Endometrium (tissue), 2 donors: ENCODE data around the gene NLRC4.
"Not testable (repeated sequence)": the region's sequence is repeated elsewhere in the genome, so short reads cannot be mapped to it uniquely, and the experiment has no call there.

ENCODE experiments used
- FAIRE-seq: peaks from 2 replicates; lab custom pipeline; 2012; peaks lifted over from hg19 to GRCh38; lab: Jason Lieb, UNC
- donor health status: control.
- donor health status: control.

NLRC4 gene, protein sequence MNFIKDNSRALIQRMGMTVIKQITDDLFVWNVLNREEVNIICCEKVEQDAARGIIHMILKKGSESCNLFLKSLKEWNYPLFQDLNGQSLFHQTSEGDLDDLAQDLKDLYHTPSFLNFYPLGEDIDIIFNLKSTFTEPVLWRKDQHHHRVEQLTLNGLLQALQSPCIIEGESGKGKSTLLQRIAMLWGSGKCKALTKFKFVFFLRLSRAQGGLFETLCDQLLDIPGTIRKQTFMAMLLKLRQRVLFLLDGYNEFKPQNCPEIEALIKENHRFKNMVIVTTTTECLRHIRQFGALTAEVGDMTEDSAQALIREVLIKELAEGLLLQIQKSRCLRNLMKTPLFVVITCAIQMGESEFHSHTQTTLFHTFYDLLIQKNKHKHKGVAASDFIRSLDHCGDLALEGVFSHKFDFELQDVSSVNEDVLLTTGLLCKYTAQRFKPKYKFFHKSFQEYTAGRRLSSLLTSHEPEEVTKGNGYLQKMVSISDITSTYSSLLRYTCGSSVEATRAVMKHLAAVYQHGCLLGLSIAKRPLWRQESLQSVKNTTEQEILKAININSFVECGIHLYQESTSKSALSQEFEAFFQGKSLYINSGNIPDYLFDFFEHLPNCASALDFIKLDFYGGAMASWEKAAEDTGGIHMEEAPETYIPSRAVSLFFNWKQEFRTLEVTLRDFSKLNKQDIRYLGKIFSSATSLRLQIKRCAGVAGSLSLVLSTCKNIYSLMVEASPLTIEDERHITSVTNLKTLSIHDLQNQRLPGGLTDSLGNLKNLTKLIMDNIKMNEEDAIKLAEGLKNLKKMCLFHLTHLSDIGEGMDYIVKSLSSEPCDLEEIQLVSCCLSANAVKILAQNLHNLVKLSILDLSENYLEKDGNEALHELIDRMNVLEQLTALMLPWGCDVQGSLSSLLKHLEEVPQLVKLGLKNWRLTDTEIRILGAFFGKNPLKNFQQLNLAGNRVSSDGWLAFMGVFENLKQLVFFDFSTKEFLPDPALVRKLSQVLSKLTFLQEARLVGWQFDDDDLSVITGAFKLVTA

DNA sequence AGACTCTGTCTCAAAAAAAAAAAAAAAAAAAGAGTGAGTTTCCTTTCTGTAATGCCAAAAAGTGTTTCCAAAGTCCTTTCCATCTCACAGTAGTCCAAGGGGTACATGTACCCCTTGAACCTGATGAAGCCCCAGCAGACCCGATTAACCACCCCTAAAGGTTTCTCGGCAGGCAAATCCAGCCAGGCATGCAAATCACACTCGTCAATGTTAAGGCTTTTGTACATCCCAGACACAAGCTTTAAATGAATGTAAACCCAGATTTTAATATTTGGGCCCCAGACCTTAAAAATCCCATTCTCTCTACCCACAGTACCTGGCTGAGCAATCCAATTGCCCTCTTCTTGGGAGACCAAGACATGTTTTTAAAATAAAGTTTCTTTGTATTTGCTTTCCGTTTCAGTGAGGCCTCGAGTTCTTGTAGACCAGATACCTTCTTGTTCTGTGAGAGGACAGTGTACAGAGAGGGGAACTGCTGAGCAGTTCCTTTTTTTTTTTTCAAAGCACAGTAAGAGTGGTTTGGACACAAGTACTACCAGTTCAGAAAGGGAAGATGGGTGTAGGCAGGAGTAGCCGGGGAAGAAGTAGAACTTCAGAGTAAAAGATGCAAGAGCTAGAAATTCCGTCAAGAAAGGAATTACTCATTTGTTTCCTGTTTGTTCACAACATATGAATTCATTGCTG lies at the start of gene NLRC4:
NLRC4 (minus strand) TSS at position 465 of the 684 bp plus-strand sequence. CDS start 8,111 bp downstream, outside the sequence.
- no peak for FAIRE-seq

DNA sequence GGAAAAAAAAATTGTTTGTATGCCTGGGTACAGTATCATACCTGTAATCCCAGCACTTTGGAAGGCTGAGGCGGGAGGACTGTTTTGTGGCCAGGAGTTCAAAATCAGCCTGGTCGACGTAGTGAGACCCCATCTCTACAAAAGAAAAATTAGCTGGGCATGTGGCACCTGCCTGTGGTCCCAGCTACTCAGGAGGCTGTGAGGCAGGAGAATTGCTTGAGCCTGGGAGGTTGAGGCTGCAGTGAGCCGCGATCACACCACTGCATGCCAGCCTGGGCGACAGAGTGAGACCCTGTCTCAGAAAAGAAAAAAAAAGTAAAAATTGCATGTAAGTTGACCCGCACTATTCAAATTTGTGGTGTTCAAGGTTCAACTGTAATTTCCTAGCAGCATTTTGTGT lies 45.9 kb upstream of the NLRC4 start:
- no peak for FAIRE-seq

DNA sequence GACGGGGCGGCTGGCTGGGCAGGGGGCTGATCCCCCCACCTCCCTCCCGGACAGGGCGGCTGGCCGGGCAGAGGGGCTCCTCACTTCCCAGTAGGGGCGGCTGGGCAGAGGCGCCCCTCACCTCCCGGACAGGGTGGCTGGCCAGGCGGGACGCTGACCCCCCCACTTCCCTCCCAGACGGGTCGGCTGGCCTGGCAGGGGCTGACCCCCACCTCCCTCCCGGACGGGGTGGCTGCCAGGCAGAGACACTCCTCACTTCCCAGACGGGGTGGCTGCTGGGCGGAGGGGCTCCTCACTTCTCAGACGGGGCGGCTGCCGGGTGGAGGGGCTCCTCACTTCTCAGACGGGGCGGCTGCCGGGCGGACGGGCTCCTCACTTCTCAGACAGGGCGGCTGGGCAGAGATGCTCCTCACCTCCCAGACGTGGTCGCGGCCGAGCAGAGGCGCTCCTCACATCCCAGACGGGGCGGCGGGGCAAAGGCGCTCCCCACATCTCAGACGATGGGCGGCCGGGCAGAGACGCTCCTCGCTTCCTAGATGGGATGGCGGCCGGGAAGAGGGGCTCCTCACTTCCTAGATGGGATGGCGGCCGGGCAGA lies 29.4 kb upstream of the NLRC4 start:
- FAIRE-seq = not testable (repeated sequence)

DNA sequence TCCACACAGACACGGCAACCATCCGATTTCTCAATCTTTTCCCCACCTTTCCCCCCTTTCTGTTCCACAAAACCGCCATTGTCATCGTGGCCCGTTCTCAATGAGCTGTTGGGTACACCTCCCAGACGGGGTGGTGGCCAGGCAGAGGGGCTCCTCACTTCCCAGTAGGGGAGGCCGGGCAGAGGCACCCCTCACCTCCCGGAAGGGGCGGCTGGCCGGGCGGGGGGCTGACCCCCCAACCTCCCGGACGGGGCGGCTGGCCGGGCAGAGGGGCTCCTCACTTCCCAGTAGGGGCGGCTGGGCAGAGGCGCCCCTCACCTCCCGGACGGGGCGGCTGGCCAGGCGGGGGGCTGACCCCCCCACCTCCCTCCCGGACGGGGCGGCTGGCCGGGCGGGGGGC lies 28.8 kb upstream of the NLRC4 start:
- FAIRE-seq = not testable (repeated sequence)

DNA sequence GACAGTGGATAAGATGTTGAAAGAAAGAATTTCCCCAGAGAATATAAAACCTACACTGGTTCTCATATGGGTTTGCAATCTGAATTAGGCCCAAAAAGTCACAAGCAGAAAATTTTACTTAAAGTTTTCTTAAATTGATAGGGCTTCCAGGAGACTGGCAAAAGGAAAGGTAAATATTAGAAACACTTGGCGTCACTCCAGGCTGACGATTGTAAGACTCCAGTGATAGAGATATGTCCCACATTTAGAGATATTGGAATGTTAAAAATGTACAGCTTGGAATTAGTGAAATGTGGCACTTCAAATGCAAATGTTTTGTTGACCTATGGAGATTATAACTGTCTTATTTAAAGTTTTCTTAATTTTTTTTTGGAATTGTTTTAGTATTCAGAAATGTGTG lies 27.1 kb upstream of the NLRC4 start:
- FAIRE-seq = no peak

DNA sequence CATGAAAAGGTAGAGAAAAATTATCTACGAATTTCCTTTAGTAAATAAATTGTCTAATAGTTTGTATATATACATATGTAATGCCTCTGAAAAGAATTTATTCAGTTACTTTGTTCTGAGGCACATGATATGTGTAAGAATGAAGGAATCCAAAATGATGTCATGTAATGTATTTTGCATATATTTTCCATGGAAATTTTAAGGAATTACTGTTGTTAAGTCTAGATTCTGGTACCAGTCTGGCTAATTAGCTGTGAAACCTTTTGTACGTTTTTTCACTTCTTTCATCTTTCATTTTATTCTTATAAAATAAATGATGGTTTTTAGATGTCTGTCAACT lies 25.3 kb upstream of the NLRC4 start:
- FAIRE-seq = no peak

DNA sequence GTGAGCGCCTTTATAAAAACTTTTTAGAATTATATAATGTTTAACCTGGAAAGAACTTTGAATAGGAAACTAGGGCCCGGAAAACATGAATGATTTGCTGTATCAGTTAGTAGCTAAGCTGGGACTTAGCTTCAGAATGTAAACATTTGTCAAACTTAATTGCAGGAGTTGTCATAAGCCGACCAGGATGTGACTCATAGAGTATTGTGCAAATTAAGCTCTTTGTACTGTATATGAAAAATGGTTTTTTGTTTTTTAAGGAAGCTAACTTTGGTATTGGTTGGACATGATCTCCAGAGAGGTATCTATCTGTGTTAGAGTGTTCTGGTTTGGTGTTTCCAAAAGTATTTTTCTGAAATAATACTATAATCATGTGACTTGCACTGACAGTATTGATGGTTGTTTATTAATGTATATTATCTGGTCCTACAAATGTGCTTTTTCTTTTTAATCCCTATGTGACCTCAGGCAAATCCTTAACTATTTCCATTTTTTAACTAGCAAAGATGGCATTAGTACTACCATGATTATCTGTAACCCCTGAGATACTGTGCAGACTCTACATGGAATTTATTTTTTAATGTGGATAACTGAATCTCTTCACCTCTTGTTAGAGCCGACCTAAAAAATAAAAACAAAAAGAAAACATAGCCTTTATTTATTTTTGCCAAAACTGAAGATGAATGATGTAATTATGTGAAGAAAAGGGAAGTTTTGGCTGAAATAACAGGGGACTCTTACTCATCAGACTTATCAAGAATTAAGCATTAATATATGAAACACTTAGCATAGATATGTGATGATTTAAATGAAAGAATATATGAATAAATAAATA lies 24.7 kb upstream of the NLRC4 start:
- FAIRE-seq = no peak

DNA sequence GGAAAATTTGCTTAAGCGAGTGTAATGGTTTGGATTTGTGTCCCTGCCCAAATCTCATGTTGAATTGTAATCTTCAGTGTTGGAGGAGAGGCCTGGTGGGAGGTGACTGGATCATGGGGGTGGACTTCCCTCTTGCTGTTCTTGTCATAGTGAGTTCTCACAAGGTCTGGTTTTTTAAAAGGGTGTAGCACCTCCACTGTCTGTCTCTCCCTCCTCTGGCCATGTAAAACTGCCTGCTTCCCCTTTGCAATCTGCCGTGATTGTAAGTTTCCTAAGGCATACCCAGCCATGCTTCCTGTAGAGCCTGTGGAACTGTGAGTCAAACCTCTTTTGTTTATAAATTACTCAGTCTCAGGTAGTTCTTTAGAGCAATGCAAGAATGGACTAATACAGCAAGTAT lies 19.6 kb upstream of the NLRC4 start:
- FAIRE-seq = no peak

DNA sequence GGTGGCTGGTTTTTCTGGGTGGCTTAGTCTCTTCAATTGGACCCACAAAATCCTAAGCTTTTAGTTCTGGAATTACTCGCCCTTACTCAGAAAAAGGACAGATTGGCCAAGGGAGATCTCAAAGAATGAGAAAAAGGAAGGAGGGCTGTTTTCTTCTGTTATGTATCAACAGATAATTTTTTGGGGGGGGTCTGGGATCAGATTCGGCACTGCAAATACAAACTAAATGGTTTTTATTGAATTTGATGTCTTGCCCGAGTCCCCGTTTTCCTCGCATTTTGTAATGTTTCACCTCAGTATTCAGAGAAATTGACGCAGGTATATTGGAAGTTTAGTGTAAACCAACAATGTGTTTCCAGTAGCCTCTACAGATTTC lies 13.8 kb upstream of the NLRC4 start:
- no peak for FAIRE-seq

DNA sequence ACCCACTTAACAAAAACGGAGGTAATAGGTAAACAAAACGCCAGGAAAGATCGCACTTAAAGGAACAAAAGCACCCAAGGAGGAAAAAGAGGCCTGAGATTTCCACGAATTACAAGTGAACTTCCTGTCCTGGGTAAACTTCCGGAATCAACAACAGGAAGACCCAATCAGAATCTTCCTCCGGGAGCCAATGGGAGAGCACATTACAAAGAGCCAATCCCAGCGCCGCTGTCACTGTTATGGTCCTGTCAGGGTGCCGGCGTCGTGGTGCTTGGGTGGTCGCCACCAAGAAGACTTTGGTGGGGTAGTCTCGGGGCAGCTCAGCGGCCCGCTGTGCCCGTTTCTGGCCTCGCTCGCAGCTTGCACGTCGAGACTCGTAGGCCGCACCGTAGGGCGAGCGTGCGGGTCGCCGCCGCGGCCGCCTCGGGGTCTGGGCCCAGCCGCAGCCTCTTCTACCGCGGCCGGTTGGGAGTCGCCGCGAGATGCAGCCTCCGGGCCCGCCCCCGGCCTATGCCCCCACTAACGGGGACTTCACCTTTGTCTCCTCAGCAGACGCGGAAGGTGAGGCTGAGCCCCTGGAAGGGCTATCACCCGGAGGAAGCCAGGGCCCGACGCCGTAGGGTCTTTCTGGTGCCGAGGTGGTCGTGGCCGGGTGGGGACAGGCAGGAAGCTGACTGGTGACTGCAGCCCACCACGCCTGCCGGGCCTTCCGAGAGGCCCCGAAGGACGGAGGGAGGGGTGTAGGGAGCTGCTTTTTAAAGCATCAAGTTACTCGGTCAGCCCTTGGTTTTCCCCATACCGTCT lies 13.2 kb upstream of the NLRC4 start, which contains the start of gene YIPF4:
YIPF4 (plus strand) TSS at position 231 of the 804 bp plus-strand sequence; CDS start at position 483, 252 bp downstream.
- peak; percentile 82 for FAIRE-seq

DNA sequence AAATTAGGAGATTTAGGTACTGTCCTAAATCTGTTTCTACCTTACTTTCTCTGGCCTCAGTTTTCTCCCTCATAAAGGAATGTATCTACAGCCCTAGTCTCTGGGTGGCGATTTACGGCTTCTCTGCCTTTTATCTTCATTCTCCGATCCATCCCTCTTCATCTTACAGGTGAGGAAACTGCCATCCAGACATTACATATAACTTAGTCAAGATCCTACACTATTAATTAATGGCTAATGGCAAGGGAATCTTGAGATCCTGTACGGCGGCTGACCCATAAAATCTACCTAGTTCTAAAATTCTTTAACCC lies 12.6 kb upstream of the NLRC4 start:
- FAIRE-seq = no peak

DNA sequence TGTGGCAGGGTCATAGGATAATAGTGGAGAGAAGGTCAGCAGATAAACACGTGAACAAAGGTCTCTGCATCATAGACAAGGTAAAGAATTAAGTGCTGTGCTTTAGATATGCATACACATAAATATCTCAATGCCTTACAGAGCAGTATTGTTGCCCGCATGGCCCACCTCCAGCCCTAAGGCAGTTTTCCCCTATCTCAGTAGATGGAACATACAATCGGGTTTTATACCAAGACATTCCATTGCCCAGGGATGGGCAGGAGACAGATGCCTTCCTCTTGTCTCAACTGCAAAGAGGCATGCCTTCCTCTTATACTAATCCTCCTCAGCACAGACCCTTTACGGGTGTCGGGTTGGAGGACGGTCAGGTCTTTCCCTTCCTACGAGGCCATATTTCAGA lies 11.1 kb upstream of the NLRC4 start:
- not testable (repeated sequence) for FAIRE-seq

DNA sequence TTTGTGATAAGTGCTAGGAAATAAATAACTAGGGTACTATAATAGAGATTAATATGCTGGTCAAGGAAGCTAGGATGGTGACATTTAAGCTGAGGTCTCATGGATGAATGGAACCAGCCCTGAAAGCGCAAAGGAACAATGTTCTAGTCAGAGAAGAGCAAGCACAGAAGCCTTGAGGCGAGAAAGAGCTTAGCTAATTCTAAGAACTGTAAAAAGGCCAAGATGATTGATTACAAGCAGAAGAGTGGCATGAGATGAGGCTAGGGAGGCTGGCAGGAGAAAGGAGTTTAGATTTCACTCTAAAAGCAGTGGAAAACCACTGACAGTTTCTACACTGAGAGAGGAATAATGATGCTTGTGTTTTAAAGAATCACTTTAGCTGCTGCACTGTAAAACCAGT lies 9.6 kb upstream of the NLRC4 start:
- no peak for FAIRE-seq

DNA sequence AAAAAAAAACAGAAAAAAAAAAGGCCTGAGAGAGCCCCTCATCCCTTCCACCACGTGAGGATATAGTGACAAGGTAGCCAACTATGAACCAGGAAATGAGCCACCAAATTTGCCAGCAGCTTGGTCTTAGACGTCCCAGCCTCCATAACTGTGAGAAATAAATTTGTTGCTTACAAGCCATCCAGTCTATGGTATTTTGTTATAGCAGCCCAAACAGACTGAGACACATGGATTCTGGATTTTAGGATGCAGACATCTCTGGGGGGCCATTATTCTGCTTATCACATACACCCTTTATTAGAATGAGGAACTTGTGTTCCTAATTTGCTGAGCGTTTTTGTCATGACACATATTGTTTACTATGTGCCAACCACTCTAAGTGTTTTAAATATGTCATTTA lies 7.6 kb upstream of the NLRC4 start:
- no peak for FAIRE-seq

DNA sequence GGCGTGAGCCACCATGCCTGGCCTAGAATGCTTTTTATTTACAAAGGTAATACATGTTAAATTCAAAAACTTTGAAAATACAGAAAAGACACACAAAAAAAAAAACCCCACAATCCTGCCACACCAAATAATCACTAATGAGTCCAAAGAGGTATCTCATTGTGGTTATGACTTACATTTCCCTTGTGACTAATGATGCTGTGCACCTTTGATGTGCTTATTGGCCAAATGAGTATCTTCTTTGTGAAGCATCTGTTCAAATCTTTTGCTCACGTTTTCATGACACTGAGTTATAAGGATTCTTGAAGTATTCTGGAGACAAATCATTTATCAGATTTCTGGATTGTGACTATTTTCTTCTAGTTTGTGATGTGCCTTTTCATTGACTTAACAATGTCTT lies 6.4 kb upstream of the NLRC4 start:
- FAIRE-seq = no peak

DNA sequence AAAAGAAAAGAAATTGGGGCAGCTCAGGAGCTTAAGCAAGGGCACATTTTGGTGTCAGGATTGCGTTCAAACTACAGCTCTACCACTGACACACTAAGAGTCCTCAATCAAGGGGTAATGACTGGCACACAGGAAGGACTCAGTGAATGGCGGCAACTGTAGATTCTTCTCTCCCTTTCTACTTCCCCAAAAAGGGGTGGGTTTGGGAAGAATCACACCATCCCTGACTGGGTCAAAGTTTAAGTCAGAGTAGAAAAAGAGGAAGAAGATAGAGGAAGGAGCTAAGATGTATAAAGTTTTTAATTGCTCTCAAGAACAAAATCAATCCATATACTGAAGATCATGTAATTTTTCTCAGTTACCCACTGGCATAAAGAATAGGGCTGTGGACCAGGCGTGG lies 2.6 kb downstream of the NLRC4 start:
- FAIRE-seq = no peak

DNA sequence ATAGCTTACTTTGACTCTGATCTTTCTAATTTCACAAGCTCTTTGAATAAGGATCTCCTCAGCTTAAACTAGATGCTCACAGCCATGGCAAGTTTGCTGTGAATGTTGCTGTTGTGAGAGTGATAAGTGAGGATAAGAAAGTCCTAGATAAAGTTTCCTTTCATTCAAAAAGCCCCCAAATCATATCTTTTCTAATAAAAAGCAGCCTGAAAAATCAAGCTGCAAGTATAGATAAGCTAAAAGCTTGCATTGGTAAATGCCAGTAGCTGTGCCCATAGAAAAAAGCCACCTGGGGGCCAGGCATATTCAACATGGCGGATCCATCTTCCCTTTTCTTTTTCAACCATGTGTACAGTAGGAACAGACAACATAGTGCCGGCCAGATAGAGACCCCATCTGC lies 4.3 kb downstream of the NLRC4 start:
- FAIRE-seq = no peak

DNA sequence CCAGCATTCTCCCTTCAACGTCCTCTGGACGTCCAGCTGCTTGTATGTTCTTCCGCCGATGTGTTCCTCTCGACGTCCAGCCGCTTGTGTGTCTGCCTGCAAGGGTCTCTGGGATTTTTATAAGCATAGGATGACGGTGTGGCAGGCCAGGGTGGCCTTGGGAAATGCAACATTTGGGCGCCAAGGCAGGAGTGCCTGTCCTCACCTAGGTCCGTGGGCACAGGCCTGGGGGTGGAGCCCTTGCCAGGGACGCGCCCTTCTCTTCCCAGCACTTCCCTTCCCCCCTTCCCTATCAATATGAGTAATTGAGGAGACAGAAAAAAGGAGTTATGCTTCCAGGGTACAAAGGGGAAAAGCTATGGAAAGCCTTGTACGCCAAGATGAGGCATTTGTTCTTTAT lies 6.4 kb downstream of the NLRC4 start:
- FAIRE-seq = no peak

DNA sequence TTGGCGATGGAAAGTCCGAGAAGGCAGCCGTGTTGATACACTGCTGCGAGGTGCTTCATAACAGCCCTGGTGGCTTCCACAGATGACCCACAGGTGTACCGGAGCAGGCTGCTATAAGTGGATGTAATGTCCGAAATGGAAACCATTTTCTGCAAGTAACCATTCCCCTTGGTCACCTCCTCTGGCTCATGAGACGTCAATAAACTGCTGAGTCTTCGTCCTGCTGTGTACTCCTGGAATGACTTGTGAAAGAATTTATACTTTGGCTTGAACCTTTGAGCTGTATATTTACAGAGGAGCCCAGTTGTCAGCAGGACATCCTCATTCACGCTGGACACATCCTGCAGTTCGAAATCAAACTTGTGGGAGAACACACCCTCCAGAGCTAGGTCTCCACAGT lies 14.4 kb downstream of the NLRC4 start:
- no peak for FAIRE-seq

DNA sequence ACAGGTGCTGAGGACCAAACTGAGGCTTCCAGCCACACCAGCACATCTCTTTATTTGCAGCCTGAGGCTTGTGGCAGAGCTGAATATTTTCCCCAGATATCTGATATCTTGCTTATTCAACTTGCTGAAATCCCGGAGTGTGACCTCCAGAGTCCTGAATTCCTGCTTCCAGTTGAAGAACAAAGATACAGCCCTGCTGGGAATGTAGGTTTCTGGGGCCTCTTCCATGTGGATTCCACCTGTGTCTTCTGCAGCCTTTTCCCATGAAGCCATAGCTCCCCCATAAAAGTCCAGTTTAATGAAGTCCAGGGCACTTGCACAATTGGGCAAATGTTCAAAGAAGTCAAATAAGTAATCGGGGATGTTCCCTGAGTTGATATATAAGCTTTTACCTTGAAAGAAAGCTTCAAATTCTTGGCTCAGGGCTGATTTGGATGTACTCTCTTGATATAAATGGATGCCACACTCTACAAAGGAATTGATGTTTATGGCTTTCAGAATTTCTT lies 14.9 kb downstream of the NLRC4 start:
- FAIRE-seq = no peak
